Activated CD4-positive, alpha-beta T cell treated with anti-CD3 and anti-CD28 coated beads, Interleukin-2, Interleukin-4, amounts not matched to agents 100 ng/mL and 50 ng/mL, durations not matched to agents 16 hours and 8 hours (primary cell): ENCODE results near the gene ARFRP1.

Experiments
- DNase-seq: peaks from one replicate; pipeline ENCODE4 v3.0.0-alpha.2; 2020; ENCODE audit warnings: low spot score

ARFRP1 gene

GRCh38 chr20:63743210-63743970 lies 35.6 kb upstream of the ARFRP1 start:
- DNase-seq: no peak

- DNase-seq: no peak
Observed at GRCh38 chr20:63742381-63743024, 34.7 kb upstream of the ARFRP1 start.

- DNase-seq: no peak
Observed at GRCh38 chr20:63741676-63742380, 34.1 kb upstream of the ARFRP1 start.

DNA sequence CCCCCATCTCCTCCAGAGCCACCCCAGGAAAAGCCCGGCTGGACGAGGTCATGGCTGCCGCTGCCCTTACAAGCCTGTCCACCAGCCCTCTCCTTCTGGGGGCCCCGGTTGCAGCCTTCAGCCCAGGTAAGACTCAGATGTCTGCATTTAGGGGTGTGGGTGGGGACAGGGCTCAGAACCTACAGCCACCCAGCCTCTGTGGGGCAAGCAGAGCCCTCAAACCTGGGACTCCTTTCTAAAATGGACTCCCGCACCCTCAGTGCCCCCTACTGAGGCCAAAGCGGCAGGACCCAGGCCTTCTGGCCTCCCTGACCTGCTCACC lies 33.5 kb upstream of the ARFRP1 start:
- no peak for DNase-seq

DNA sequence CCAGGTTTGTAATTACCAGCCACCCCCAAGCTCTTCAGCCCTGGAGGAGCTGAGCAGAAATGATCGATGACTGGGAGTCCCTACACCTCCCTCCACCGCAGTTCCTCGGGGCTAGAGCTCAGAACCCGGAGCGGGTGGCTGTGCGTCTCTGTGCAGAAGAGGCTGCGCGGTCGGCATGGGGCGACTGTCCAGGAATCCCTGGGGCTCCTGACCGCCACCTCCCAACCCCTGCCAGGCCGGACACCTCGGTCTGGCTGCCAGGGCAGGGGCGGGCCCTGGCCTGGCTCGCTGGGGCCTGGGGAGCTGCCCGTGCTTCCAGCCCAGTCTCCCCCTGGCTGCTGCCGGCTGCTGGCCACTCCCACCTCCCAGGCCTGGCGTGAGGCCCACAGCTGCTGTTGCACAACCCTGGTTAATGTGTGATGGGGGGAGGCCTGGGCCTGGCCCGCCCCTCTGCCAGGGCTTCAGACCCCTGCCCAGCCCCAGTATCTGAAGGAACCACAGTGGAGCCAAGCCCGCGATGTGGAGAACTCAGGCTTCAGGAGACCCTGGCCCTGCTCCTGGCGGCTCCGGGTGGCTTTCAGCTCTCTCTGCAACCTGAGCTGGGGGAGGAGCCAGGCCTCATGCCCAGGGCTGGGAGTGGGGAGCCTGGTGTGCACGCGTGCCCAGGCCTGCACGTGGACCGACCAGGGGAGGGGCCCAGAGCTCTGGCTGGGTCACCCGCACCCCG lies 33.0 kb upstream of the ARFRP1 start:
- DNase-seq: no peak

- DNase-seq: no peak
Observed at GRCh38 chr20:63740070-63740626, 32.4 kb upstream of the ARFRP1 start.

GRCh38 chr20:63739130-63740069 lies 31.6 kb upstream of the ARFRP1 start, which contains the start of gene SLC2A4RG:
SLC2A4RG (plus strand) TSS chr20:63739776; CDS start chr20:63739913, 137 bp downstream.
- DNase-seq: peak; percentile 53

GRCh38 chr20:63738687-63739129 lies 30.9 kb upstream of the ARFRP1 start:
- DNase-seq: no peak

GRCh38 chr20:63737945-63738686 lies 30.3 kb upstream of the ARFRP1 start:
- no peak for DNase-seq

DNA sequence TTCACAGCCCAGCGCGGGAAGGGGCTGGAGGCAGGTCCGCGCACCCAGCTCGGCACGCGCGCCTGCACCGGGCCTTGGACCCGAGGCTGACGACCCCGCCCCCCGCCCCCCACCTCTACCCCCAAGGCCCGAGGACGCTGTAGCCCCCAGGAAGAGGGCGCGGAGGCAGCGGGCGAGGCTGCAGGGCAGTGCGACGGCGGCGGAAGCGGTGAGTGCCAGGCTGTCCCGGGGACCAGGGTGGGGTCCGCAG lies 29.8 kb upstream of the ARFRP1 start:
- DNase-seq: no peak

GRCh38 chr20:63736893-63737694 lies 29.3 kb upstream of the ARFRP1 start:
- no peak for DNase-seq

DNA sequence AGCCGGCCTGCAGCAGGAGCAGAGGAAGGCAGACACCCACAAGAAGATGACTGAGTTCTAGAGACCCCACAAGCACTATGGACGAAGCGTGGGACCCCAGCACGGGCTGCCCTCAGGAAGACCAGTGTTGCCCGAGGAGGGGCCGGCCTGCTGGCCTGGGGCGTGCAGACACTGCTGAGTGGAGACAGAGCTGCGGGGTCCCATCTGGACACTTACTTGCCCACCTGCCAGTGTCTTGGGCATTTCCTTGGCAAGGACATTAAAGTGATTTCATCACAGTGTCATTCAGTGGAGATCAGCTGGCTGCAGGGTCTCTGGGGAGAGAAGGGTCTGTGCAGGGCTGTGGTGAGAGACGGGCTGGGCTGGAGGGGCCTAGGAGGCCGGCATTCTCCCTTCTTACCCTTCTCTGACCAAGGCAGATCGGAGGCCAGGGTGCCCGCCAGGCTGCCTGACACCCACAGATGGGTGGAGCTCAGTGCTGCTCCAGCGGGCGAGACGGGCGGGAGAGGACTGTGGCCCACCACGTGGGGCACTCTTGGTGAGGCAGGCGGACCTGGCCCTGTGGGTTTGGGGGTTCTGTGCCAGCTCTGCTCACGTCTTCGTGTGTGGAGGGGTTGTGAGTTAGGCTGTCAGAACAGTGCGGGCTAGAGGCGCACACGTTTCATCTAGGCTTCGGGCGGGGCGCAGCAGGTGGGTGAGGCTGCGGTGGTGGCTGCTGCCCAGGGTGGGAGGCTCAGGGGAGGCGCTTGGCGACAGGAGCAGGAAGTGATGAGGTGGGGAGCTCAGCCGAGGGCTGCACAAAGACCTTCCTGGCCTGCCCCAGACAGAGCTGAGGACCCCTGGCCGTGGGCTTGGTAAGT lies 28.3 kb upstream of the ARFRP1 start, which contains the start of gene LIME1:
Gene LIME1, plus strand, starts transcription at position 806 of the 860 bp plus-strand sequence. CDS start 886 bp downstream, outside the sequence.
- peak; percentile 48 for DNase-seq

DNA sequence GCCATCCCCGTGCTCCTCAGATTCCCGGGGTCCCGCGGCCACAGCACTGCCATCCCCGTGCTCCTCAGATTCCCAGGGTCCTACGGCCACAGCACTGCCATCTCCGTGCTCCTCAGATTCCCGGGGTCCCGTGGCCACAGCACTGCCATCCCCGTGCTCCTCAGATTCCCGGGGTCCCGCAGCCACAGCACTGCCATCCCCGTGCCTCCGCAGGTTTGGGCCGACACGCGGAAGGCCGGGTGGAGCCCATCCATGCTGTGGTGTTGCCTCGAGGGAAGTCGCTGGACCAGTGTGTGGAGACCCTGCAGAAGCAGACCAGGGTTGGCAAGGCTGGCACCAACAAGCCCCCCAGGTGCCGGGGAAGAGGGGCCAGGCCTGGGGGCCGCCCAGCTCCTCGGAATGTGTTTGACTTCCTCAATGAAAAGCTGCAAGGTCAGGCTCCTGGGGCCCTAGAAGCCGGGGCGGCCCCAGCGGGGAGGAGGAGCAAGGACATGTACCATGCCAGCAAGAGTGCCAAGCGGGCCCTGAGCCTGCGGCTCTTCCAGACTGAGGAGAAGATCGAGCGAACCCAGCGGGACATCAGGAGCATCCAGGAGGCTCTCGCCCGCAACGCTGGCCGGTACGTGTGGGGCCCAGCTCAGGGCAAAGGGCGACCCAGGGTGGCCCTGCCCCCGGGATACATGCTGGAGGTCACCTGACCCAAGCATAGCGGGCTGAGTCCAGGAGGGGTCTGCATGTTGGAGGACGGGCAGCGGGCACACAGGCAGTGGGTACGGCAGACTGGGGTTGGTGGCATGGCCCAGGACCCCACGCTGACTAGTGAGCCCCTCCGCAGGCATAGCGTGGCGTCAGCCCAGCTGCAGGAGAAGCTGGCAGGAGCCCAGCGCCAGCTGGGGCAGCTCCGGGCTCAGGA lies 27.4 kb upstream of the ARFRP1 start:
- no peak for DNase-seq

GRCh38 chr20:63734111-63734945 lies 26.6 kb upstream of the ARFRP1 start:
- DNase-seq: no peak

DNA sequence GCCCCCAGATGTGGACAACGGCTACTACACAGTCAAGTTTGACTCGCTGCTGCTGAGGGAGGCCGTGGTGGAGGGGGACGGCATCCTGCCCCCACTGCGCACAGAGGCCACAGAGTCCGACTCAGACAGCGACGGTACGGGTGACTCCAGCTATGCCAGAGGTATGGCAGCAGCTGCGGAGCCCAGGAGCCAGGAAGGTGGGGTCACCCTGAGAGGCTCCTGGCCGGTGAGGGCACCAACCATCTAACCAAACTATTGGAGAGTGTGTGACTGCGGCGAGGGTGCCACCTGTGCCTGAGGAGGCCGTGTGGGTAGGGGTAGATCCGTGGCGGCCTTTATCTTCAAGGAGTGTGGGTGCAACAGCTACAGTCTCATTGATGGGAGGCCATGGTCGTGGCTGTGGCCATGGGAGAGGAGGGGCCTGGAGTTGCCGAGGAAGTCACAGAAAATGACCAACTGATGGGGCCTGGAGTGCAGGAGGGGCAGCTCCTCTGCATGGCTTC lies 25.9 kb upstream of the ARFRP1 start:
- no peak for DNase-seq

GRCh38 chr20:63733117-63733516 lies 25.3 kb upstream of the ARFRP1 start:
- no peak for DNase-seq
